HG02571 (cell line): ENCODE measurements around the gene TMEM82.
A peak's percentile ranks its signal among the peaks of the same experiment; 100 is the strongest.
"Not testable (repeated sequence)": the region's sequence is repeated elsewhere in the genome, so short reads cannot be mapped to it uniquely, and the experiment has no call there.

Experiments
- ATAC-seq: cut with Tn5 transposase; IDR thresholded peaks from one replicate; pipeline ENCODE4 v1.9.1; 2021; ENCODE audit warnings: mild to moderate bottlenecking, moderate library complexity; ENCODE audit not compliant: unreplicated experiment

The TMEM82 gene

DNA sequence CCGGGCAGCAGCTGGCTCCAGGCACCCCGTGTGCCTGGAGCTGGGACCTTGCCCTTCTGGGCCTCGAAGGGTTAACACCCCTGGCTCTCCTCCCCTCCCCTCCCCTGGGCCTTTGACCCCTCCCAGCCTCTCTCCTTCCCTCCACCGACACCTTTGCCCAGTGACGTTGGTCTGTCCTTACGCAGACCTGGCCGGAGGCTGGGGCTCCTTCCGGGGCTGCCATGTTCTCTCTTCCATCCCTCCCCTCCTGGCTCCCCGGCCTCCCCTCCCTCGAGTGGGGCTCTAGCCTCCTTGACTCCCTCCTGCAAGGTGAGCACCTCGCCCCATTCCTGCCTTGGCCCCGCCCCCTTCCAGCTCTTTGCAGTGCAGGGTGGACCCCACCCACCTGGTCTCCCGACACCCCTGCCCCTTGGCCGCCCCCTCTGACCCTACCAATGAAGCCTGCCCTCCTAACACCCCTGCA is at the start of gene TMEM82:
TMEM82 (plus strand) TSS at position 161 of the 463 bp plus-strand sequence; CDS start at position 222, 61 bp downstream.
- ATAC-seq, result no peak

DNA sequence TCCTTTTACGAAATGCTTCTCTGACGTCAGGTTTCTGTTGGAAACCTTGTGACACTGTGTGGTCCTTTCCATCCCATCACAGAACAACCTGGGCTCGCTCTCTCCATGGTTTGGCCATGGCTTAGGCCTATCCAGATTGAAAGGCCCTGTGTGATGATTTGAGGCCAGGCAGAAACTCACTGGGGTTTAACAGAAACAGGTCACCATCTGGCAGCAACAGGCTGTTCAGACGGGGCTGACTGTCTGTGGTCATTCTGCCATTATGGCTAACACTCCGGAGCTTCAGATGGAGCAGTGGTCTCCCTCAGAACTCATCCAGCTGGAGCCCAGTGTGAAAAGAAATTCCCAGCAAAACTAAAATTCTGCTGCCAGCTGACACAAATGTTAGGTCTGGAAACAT is 48.9 kb upstream of the TMEM82 start:
- no peak for ATAC-seq

DNA sequence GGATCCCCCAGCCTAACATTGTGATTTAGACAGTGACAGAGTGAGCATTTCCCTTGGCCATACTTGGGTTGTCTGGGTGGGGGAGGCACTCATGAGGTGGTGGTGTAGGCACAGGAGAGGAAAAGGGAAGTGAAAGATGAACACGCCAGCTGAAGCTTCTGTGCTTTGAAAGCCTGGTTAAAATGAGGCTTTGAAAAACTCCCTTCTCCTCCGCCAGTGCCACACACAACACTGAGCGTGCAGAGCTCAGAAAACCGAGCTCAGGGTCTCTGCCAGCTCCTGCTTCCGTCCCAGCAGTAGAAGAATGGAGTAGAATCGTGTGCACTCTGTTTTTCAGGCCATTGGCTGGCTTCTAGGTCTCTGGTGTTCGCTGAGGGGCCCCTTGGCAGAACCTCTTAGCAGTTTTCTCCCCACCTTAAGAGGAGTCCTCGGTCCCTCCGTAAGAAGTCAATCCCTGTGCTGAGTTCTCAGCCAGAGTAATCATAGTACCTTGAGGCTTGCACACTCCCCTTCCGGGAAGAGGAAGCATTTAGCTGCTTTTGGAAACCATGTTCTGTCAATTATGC is 45.3 kb upstream of the TMEM82 start:
- peak; percentile 93 for ATAC-seq

DNA sequence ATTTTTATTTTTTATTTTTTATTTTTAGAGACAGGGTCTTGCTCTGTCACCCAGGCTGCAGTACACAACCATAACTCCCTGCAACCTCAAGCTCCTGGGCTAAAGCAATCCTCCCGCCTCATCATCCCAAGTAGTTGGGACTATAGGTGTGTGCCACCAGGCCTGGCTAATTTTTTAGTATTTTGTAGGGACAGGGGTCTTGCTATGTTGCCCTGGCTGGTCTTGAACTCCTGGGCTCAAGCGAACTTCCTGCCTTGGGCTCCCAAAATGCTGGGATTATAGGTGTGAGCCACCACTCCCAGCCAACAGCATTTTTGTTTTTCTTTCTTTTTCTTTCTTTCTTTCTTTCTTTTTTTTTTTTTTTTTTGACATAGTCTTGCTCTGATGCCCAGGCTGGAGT is 44.1 kb upstream of the TMEM82 start:
- no peak for ATAC-seq

DNA sequence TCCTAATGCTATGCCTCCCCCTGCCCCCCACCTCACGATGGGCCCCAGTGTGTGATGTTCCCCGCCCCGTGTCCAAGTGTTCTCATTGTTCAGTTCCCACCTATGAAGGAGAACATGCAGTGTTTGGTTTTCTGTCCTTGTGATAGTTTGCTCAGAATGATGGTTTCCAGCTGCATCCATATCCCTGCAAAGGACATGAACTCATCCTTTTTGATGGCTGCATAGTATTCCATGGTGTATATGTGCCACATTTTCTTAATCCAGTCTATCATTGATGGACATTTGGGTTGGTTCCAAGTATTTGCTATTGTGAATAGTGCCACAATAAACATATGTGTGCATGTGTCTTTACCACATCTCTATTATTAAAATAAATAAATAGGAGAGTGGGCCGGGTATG is 43.0 kb upstream of the TMEM82 start:
- ATAC-seq, result not testable (repeated sequence)

DNA sequence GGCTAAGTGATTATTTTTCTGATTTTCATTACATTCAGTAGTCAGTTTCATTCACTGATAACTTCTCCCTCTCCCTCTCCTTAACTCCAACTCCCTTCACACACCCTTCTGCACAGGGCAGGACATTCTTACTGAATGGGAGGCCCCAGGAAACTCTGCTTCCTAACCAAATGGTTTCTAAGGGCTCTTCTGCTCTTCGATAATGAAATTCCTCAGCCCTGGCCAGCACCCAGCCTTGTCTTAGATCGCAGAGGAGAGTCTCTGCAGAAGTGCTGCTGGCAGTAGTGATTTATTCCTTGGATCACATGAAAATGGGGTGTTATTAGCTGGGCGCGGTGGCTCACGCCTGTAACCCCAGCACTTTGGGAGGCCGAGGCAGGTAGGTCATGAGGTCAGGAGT is 41.8 kb upstream of the TMEM82 start:
- ATAC-seq, result no peak

- ATAC-seq, result no peak
Measured at GRCh38 chr1:15701784-15702183, 40.5 kb upstream of the TMEM82 start.

DNA sequence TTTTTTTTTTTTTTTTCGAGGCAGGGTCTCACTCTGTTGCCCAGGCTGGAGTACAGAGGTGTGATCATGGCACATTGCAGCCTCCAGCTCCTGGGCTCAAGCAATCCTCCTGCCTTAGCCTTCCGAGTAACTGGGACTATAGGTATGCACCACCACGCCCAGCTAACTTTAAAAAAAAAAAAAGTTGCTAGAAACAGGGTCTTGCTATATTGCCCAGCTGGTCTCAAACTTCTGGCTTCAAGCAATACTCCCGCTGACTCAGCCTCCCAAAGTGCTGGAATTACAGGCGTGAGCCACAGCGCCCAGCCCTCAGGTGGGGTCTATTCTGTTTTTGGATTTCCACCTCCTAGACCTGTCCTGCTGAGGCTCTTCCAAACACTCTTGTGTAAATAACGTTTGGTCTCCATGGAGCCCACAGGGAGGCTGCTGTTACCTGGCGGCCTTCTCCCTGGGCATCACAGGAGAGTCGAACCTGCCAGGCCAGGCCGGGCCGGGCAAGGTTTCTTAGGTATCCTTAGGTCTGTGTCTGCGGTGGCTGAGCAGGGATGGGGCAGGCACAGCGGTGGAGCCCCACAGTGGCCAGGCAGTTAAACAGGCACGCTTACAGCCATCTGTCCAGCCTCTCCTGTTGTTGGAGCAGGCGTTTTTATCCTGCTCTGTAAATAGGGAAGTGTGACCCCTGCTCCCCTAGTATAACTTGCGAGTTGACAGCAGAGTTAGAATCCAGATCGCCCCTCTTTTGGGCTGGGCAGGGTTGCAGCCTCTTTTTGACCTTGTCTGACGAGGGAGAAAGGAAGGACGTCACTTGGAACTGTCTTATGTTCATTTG is 39.4 kb upstream of the TMEM82 start:
- ATAC-seq, result no peak

- ATAC-seq, result no peak
Measured at GRCh38 chr1:15703562-15703961, 38.7 kb upstream of the TMEM82 start.

- no peak for ATAC-seq
Measured at GRCh38 chr1:15704526-15705183, 37.6 kb upstream of the TMEM82 start.

DNA sequence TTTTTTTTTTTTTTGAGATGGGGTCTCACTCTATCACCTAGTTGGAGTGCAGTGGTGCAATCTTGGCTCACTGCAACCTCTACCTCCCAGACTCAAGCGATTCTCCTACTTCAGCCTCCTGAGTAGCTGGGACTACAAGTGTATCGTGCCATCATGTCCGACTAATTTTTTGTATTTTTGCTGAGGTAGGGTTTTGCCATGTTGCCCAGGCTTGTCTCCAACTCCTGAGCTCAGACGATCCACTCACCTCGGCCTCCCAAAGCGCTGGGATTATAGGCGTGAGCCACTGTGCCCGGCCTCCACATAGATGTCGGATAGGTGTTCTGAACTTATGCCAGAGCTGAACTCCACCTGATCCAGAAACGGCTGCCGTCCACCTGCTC is 37.1 kb upstream of the TMEM82 start:
- ATAC-seq, result no peak

DNA sequence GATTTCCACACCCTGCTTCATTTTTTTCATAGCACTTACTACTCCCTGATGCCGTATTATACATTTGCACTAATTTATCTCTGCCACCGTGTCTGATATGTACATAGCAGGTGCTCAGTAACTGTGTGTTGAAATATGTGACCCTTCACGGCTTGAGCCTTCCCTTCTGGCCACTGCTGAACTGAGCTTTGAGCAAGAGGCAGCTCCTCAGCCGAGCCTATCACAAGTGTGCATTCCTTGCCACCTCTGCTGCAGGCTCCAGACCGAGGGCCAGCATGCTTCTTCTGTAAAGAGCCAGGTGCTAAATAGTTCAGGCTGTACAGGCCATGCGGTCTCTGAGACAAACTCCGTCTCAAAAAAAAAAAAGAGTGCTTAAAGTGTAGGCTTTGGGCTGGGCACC is 35.5 kb upstream of the TMEM82 start:
- ATAC-seq, result no peak

DNA sequence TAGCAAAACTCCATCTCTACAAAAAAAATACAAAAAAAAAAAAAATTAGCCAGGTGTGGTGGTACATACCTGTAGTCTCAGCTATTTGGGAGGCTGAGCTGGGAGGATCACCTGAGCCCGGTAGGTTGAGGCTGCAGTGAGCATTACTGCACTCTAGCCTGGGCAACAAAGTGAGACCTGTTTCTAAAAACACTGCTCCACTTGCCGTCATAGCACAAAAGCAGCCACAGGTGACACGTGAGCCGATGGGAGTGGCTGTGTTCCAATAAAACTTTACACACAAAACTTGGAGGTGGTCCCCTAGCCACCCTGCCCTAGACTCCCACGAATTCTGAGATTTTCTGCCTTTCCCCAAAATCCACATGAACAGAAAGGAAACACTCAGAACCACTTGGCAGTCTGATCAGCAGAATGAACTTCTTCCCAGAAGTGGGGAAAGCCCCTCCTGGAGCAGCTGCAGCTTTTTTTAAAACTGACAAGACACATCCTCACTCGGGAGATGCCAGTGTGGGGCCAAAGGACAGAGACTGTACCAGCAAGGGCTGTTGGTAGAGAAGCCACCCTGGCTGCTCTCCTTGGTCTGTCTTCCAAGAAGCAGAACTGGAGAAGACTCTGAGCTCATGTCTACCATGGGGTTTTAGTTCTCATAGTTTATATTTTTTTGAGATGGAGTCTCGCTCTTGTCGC is 34.9 kb upstream of the TMEM82 start:
- no peak for ATAC-seq

- ATAC-seq, result no peak
Measured at GRCh38 chr1:15708486-15709137, 33.7 kb upstream of the TMEM82 start.

DNA sequence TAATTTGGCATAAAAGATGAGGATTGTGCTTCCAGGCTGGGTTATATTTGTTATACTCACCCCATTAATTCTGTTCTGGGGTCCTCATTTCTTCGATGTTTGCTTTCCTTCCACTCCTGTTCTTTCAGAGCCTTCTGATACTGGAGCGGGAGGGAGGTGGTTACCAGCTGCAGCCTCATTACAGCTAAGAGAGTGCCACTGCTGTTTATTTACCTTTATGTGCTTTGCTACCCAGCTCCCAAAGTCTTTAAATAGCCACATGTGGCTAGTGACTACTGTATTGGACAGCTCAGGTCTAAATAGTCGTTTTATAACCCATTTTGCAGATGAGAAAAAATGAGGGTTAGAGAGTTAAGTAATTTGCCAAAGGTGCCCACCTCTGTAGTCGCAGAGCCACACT is 33.1 kb upstream of the TMEM82 start:
- no peak for ATAC-seq

- no peak for ATAC-seq
Measured at GRCh38 chr1:15712168-15712567, 30.1 kb upstream of the TMEM82 start.

GRCh38 chr1:15714406-15715136 is 27.7 kb upstream of the TMEM82 start:
- no peak for ATAC-seq

- ATAC-seq, result no peak
Measured at GRCh38 chr1:15717418-15718125, 24.7 kb upstream of the TMEM82 start.

DNA sequence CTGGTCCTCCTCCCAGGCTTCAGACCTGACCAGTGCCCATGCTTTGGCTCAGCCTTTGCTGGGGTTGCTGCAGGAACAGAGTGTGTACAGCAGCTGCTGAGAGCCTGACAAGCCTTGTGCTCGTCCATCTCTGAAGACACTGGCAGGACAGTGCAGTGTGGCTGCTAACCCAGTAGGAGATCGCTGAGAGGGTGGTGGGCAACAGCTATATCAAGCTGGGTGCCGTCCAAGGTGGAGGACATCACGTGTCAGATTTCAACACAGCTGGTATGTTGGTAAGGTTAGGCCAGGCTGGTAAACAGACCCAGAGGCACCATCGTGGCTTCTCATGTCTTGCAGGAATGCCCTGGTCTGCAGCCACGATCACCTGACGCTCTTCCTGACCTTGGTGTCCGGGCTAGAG is 24.1 kb upstream of the TMEM82 start:
- ATAC-seq, result no peak
